ENCODE results near the gene NCBP2L.

NCBP2L gene

DNA sequence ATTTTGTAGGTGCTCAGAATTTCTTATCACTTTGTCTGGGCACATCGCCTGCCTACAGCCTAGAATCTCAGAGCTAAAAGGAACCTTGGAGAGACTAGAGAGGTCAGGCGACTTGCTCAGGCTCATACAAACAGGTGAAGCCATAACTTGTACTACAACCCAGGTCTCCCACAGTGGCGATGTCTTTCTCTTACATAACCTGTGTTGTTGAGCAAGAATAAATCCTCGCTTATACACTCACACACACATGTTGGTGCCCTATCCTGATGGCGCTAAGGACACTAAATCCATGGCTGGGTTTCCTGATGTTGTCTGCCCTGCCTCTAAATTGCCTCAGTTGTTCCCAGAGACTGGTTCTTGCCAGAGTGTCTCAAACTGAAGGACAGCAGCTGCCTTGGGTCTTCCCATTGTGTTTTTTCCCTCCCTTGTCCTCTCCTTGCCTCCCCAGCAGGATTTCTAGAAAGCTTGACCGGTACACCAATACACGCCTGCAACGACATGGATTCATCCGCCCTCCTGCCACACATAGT lies 3.6 kb upstream of the NCBP2L start:
- Histone ChIP-seq H3K4me1 (ENCODE audit: insufficient read depth, low read length) (no peaks in the 10 kb centered on the region), H3K36me3 (ENCODE audit: insufficient read depth, low read length) (no peaks in the 10 kb centered on the region), H3K9me3 (ENCODE audit: insufficient read depth, low read length, severe bottlenecking) (no peaks in the 10 kb centered on the region), H3K4me3 (ENCODE audit: low read depth in 1 of 2, low read length in 2 of 2) (no peak overlapping the region), H3K27ac (ENCODE audit: low read length) (no peak overlapping the region), H3K27me3 (ENCODE audit: insufficient read depth, low read length, poor library complexity) (peaks cover 8% of the 10 kb centered on the region), H4K20me1 (ENCODE audit: insufficient read depth, low read length) (no peaks in the 10 kb centered on the region), H3K79me2 (ENCODE audit: insufficient read depth, low read length) (no peaks in the 10 kb centered on the region), H2AFZ (ENCODE audit: low read depth, low read length) (no peak overlapping the region), H3K4me2 (ENCODE audit: insufficient read depth, low read length) (no peak overlapping the region), H3K9ac (ENCODE audit: low read depth, low read length) (no peak overlapping the region)
- no peak for DNase-seq
- no peak for TF ChIP-seq EZH2 (IDR thresholded peaks at IDR 0.05; ENCODE audit: borderline replicate concordance, low read depth, low read length, severe bottlenecking)
- TF ChIP-seq, protein P1, sequence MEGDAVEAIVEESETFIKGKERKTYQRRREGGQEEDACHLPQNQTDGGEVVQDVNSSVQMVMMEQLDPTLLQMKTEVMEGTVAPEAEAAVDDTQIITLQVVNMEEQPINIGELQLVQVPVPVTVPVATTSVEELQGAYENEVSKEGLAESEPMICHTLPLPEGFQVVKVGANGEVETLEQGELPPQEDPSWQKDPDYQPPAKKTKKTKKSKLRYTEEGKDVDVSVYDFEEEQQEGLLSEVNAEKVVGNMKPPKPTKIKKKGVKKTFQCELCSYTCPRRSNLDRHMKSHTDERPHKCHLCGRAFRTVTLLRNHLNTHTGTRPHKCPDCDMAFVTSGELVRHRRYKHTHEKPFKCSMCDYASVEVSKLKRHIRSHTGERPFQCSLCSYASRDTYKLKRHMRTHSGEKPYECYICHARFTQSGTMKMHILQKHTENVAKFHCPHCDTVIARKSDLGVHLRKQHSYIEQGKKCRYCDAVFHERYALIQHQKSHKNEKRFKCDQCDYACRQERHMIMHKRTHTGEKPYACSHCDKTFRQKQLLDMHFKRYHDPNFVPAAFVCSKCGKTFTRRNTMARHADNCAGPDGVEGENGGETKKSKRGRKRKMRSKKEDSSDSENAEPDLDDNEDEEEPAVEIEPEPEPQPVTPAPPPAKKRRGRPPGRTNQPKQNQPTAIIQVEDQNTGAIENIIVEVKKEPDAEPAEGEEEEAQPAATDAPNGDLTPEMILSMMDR (IDR thresholded peaks at IDR 0.05; ENCODE audit: borderline replicate concordance, extremely low read depth, low read length, poor library complexity, severe bottlenecking) = no peak
- no peak for ATAC-seq (ENCODE audit: insufficient read depth, low read depth)

DNA sequence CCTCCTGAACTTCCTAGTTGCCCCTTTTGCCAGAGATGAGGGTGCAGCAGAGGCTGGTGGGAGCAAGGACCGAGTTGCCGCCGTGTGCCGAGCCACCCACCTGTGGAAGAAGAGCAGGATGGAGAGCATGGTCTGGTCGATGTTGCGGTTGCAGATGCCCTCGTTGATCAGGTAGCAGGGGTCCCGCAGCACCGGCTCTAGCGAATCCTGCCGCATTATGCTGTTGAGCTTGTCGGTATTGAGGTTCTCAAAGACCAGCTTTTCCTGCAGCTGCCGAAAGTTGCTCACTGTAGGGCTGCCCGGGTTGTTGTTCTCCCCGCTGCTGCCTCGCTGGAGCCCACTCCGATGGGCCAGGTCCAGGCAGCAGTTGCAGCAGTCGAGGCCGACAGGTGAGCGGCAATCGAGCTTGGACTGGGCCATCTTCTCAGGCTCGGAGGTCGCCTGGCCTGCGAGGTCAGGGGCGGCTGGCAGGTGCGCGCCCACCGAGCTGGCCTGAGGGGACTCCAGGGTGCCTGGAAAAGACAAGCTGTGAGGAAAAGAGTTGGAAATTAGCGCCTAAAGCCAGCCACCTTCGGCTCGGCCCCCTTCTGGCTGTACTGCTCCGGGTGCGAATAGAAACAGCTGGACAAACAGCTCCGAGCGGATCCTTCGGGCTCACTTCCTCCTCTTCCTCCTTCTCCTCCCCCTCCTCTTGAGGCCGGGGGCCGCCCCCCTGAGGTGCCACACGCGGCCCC lies 2.4 kb upstream of the NCBP2L start:
- H3K4me1 ChIP-seq (ENCODE audit: insufficient read depth, low read length) = no peaks in the 10 kb centered on the region
- DNase-seq (no peak), ATAC-seq (ENCODE audit: insufficient read depth, low read depth) (no peak)
- H4K20me1 ChIP-seq (ENCODE audit: insufficient read depth, low read length) = no peaks in the 10 kb centered on the region
- no peak overlapping the region for H3K4me3 ChIP-seq (ENCODE audit: low read depth in 1 of 2, low read length in 2 of 2)
- TF ChIP-seq, protein P1 (IDR thresholded peaks at IDR 0.05; ENCODE audit: borderline replicate concordance, extremely low read depth, low read length, poor library complexity, severe bottlenecking) = no peak
- TF ChIP-seq EZH2 (IDR thresholded peaks at IDR 0.05; ENCODE audit: borderline replicate concordance, low read depth, low read length, severe bottlenecking) = no peak
- no peaks in the 10 kb centered on the region for H3K9me3 ChIP-seq (ENCODE audit: insufficient read depth, low read length, severe bottlenecking)
- no peak overlapping the region for H3K27ac ChIP-seq (ENCODE audit: low read length)
- no peak overlapping the region for H2AFZ ChIP-seq (ENCODE audit: low read depth, low read length)
- peaks cover 8% of the 10 kb centered on the region for H3K27me3 ChIP-seq (ENCODE audit: insufficient read depth, low read length, poor library complexity)
- H3K9ac ChIP-seq (ENCODE audit: low read depth, low read length) = no peak overlapping the region
- H3K4me2 ChIP-seq (ENCODE audit: insufficient read depth, low read length) = no peak overlapping the region
- no peaks in the 10 kb centered on the region for H3K36me3 ChIP-seq (ENCODE audit: insufficient read depth, low read length)
- H3K79me2 ChIP-seq (ENCODE audit: insufficient read depth, low read length) = no peaks in the 10 kb centered on the region

DNA sequence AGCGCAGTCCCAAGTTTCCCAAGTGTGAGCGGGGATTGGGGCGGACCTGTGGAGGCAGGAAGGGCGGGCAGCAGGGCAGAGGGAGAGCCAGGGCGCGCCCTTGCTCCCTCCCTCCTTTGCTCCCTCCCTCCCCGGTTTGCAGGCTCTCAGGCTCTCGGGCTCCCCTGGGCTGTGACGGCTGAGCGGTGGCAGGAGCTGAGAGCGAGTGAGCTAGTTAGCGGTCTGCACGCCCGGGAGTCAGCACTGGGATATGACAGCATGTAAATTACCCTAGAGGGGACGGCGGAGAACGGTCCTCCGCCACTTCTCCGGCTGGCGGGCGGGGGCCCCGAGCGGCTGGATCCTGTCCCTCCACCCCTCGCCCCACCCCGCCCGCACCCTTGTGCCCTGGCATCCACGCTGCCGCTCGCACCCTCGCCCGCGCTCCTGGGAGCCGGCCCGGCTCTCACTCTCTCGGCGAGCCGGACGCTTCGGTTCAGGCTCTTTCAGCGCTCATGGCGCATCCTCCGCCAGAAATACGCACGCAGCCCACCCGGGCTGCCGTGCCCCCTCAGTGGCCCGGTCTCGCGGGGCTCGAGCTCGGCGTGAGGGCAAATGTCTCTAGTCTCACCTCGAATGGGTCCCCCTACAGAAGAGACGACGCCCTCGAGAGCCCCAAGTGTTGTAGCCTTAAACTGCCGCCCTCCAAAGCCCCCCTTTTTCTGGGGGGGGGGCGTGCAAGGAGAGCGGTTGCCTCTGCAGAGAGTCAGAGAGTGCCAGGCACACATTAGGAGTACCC lies 1.6 kb upstream of the NCBP2L start, which contains the start of gene TSC22D3:
Gene TSC22D3 (minus strand): TSS at position 54 of the 778 bp plus-strand sequence. CDS start 368 bp downstream, outside the sequence.
- Histone ChIP-seq H3K4me2 (ENCODE audit: insufficient read depth, low read length) (no peak within 1 kb of the TSS), H3K79me2 (ENCODE audit: insufficient read depth, low read length) (no peaks in the 10 kb centered on the region), H4K20me1 (ENCODE audit: insufficient read depth, low read length) (no peaks in the 10 kb centered on the region), H3K9me3 (ENCODE audit: insufficient read depth, low read length, severe bottlenecking) (no peaks in the 10 kb centered on the region), H3K4me1 (ENCODE audit: insufficient read depth, low read length) (no peaks in the 10 kb centered on the region), H3K27me3 (ENCODE audit: insufficient read depth, low read length, poor library complexity) (peaks cover 8% of the 10 kb centered on the region), H3K4me3 (ENCODE audit: low read depth in 1 of 2, low read length in 2 of 2) (no peak within 1 kb of the TSS), H3K36me3 (ENCODE audit: insufficient read depth, low read length) (no peaks in the 10 kb centered on the region), H3K9ac (ENCODE audit: low read depth, low read length) (no peak within 1 kb of the TSS), H3K27ac (ENCODE audit: low read length) (no peak within 1 kb of the TSS), H2AFZ (ENCODE audit: low read depth, low read length) (no peak within 1 kb of the TSS)
- ATAC-seq (ENCODE audit: insufficient read depth, low read depth) (peak; percentile 35; the same call in 1 of the 3 replicates), DNase-seq (no peak)
- TF ChIP-seq, protein P1 (IDR thresholded peaks at IDR 0.05; ENCODE audit: borderline replicate concordance, extremely low read depth, low read length, poor library complexity, severe bottlenecking) = no peak
- TF ChIP-seq EZH2 (IDR thresholded peaks at IDR 0.05; ENCODE audit: borderline replicate concordance, low read depth, low read length, severe bottlenecking) = no peak
